IPS DF 19.7 (cell line): ENCODE data around the gene MYH6.
"Not testable (repeated sequence)": the region's sequence is repeated elsewhere in the genome, so short reads cannot be mapped to it uniquely, and the experiment has no call there.

Source experiments
- DNase-seq: peaks from one replicate; pipeline ENCODE4 v3.0.0-alpha.2; 2013; ENCODE audit warnings: low read depth, low spot score

MYH6 gene

GRCh38 chr14:23414906-23415820, 7.1 kb upstream of the MYH6 start:
- no peak for DNase-seq

GRCh38 chr14:23414254-23414653, 6.2 kb upstream of the MYH6 start:
- DNase-seq = no peak

GRCh38 chr14:23413681-23414080, 5.6 kb upstream of the MYH6 start:
- no peak for DNase-seq

DNA sequence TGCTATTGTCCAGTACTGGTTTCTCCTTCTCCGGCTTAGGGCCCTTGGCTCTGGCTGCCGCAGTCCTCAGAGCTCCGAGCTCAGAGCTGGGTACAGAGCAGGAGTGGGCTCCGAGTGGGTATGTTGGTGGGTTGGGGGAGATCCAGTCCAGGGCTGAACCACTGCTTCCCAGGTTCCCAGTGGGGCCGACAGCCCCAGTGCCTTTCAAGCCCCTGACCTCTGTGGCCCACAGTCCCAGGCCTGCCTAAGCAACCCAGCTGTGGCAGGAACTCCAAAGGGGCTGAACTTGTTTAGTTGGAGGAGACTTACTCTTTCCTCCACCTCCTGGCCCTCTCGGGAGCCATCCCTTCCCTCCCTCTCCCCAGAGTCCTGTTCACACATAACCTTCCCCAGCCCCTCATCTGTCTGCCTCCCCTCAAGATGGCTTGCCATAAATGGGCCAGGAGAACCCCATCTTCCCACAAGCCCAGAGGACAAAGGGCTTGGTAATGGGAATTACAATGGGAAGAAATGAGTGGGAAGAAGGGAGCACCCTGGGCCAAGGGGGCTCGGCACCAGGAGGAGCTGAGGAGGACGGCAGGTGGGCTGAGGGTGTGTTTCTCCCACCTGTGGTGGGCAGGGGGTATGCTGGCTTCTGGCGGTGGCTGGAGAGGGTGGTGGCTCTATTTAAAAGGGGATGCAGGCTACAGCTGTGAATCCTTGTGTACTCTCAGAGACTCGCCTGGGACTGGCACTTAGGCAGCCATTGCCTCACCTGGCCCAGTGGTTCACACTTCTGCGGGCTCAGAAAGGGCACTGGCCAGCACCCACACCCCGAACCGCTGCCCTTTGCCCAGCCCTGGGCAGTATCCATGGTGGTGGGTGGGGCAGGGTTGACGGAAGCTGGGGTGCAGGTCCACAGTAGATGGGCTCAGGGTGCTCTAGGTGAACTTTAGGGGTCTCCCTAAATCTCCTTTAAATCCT, 3.8 kb upstream of the MYH6 start:
- no peak for DNase-seq

DNA sequence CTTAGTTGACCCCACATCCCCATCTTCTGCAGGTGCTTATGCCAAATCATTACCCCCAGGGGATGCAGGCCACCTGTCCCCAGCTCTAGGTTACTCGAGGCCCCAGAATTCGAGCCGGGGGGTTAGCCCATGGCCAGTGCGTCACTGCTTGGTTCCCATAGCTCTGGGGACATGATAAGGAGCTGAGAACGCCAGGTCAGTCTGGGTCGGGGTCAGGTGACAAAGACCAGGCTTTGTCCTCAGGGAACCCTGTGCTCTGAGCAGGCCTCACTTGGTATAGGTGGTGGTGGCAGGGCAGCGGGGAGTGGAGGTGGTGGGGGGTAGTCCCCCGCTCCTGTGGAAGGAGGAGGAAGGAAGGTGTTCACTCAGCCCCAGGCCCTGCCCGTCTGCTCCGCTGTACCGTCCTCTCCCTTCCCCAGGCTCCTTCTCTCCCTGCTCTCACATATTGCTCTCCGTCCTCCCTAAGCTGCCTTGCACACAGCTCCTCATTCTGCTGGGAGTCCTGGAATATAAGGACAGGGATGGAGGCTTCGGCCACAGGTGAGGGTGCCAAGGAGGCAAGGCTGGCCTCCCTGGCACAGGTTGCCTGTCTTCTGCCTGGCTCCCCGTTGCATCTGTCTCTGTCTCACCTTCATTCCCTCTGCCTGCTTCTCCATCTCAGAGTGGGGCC, 2.0 kb upstream of the MYH6 start:
- DNase-seq = no peak

DNA sequence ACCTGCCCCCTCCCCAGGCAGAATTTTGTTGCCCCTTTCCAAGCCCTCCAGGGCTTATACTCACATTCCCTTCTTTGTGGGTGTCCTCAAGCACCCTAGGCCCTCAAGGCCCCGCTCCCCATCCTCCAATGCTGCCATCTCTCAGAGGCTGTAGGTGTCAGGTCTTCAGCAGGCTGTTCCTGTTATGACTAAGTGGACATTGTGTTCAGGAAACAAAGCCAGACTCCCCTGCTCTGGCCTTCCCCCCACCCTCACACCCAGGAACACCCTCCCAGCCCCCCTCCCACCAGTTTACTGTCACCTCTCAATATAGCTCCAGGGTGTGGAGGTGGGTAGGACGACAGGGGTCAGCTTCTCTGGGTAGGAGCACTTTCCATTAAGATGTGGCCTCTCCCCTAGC, 1.4 kb upstream of the MYH6 start:
- no peak for DNase-seq

DNA sequence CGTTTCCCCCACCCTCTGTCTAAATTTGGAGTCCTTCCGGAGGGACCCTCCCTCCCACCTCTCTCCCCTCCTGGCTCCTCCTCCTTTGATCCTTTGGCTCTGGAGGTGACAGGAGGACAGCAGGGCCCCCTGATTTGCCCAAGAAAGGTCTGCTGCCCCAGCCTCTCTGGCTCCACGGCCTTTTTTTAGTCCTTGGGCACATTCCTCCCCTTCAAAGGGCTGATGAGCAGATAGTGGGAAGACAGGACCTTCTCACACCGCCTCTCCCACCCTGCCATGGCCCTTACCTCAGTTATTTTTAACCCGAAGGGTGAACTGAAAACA, 196 bp upstream of the MYH6 start:
- no peak for DNase-seq

GRCh38 chr14:23406725-23407355, 1.2 kb downstream of the MYH6 start:
- no peak for DNase-seq

DNA sequence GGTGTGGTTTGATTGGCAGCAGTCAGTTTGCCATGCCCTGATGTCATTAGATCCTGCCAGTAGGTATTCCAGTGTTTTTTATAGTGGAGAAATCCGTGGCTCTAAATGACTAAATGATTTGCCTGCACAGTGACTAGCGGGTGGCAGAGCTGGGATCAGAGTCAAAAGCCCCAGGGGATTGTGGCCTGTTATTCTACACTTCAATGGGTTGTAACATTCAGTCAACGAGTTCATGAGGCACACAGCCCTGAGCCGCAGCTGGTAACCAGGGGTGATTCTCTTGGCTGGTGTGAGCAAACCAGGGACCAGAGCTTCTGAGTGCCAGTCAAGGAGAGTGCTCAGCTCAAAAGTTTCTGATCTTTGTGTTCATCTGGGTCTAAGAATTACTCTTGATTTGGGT, 1.8 kb downstream of the MYH6 start:
- DNase-seq = no peak

- DNase-seq = no peak
Observed at GRCh38 chr14:23405516-23406025, 2.5 kb downstream of the MYH6 start.

- no peak for DNase-seq
Observed at GRCh38 chr14:23405096-23405495, 3.0 kb downstream of the MYH6 start.

DNA sequence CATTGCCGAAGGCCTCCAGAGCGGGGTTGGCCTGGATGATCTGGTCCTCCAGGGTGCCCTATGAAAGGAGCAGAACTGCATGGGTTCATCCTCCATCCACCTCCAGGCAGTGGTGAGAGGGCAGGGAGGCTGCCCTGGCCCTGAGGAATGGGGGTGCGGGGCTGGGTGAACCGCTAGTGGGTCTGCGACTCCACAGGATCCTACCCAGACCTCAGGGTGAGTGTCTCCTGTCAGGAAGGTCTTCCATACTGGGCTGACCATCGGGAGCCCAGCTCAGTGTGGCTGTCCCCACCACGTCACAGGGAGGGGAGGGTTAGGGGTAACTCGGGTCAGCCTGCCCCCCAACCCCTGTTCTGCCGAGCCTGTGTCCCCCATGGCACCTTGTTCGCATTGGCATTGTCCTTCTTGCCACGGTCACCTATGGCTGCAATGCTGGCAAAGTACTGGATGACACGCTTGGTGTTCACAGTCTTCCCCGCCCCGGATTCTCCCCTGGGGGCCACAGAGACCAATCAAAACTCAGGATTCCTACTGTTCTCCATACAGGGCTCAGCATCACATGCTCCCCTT, 3.7 kb downstream of the MYH6 start:
- no peak for DNase-seq

GRCh38 chr14:23403908-23404307, 4.2 kb downstream of the MYH6 start:
- DNase-seq = no peak

- DNase-seq = no peak
Observed at GRCh38 chr14:23403139-23403438, 5.0 kb downstream of the MYH6 start.

- DNase-seq = no peak
Observed at GRCh38 chr14:23402296-23403138, 5.6 kb downstream of the MYH6 start.

- no peak for DNase-seq
Observed at GRCh38 chr14:23401291-23401690, 6.8 kb downstream of the MYH6 start.

GRCh38 chr14:23400496-23401149, 7.5 kb downstream of the MYH6 start:
- DNase-seq = not testable (repeated sequence)

GRCh38 chr14:23399591-23399990, 8.5 kb downstream of the MYH6 start:
- DNase-seq = no peak

DNA sequence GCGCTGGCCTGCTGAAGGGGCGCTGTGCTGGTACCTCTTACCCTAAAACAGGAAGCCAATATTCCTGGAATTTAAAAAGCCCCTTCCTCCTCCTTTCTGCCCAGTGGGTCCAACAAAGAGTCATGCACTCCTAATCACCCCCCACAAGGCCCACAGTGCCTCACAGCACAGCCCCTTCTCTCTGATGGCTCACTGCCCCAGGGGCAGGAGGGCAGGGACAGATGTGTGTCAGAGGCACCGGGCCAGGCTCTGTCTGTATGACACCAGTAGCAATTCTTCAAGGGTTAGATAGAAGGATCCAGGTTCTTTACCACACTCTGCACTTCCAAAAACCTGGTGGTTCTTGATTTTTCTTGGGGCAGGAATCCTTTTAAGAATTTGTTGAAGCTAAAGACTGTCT, 8.9 kb downstream of the MYH6 start:
- no peak for DNase-seq

GRCh38 chr14:23398348-23398747, 9.7 kb downstream of the MYH6 start:
- DNase-seq = no peak
